Endothelial cell of umbilical vein (primary cell): ENCODE data around the gene FADS2. TPM values are rescaled to one million over a fixed set of nuclear protein-coding genes. Genes with fewer than 3 reads are reported as not detected.

Source experiments
- BruUV-seq: library from RNA; stranded (reverse); fragments of 400-500 nt; replicated peaks from 2 replicates; lab custom pipeline; 2021; lab: Mats Ljungman, UMichigan
- CTCF ChIA-PET: fragments of 300-600, 350-600 bp; sonication (Branson Sonifier 250); formaldehyde crosslinking; loops from one replicate; lab custom pipeline; 2021; ENCODE audit warnings: antibody characterized with exemption, inconsistent platforms; lab: Charles Lee
- POLR2A ChIA-PET: fragments of 300-600, 350-600 bp; sonication (Branson Sonifier 250); formaldehyde crosslinking; loops from one replicate; lab custom pipeline; 2021; ENCODE audit warnings: antibody characterized with exemption, inconsistent platforms; lab: Charles Lee
- DNase-seq: peaks from one replicate; pipeline ENCODE4 v3.0.0-alpha.2; 2011; ENCODE audit warnings: low read depth, low spot score
- FAIRE-seq: peaks from 2 replicates; lab custom pipeline; 2011; peaks lifted over from hg19 to GRCh38; lab: Jason Lieb, UNC
- H2AFZ ChIP-seq: 2 replicates; pipeline ENCODE4 v1.6.0; 2012; ENCODE audit warnings: low read depth, low read length, control low read depth, inconsistent platforms
- H3K27ac ChIP-seq: 2 replicates; pipeline ENCODE4 v1.5.1; 2011; ENCODE audit warnings: low read depth, mild to moderate bottlenecking, control low read depth, low read length, moderate library complexity; ENCODE audit not compliant: insufficient read depth
- H3K27me3 ChIP-seq, 2 experiments: 2 replicates each; pipeline versions ENCODE4 v1.6.0 to v1.6.1; 2011; ENCODE audit warnings: low read length in 2 of 2, mixed read lengths in 1 of 2; ENCODE audit not compliant: control insufficient read depth in 2 of 2, insufficient read depth in 2 of 2
- H3K36me3 ChIP-seq, 2 experiments: 2 replicates in 1 of 2; 3 replicates in 1 of 2; pipeline ENCODE4 v1.5.1; 2011; ENCODE audit warnings: low read length in 2 of 2, mild to moderate bottlenecking in 1 of 2, moderate library complexity in 1 of 2; ENCODE audit not compliant: control insufficient read depth in 2 of 2, insufficient read depth in 2 of 2; ENCODE audit errors: extremely low read depth in 1 of 2
- H3K4me1 ChIP-seq: 3 replicates; pipeline ENCODE4 v1.5.1; 2011; ENCODE audit warnings: mild to moderate bottlenecking, low read length; ENCODE audit not compliant: control insufficient read depth, insufficient read depth; ENCODE audit errors: extremely low read depth
- H3K4me2 ChIP-seq: 2 replicates; pipeline ENCODE4 v1.6.1; 2011; ENCODE audit warnings: low read length, control low read depth, mixed read lengths; ENCODE audit not compliant: insufficient read depth
- H3K4me3 ChIP-seq, 3 experiments: fragments of 200-600 bp in 1 of 3; sonication (generic), shearing (Covaris generic) in 1 of 3; replicated peaks in 1 of 3; 2 replicates each; pipeline ENCODE4 v1.5.1; 2011 to 2016; ENCODE audit warnings: control low read depth in 3 of 3, low read length in 3 of 3, mild to moderate bottlenecking in 2 of 3, inconsistent platforms in 1 of 3, low read depth in 1 of 3, moderate library complexity in 1 of 3; ENCODE audit not compliant: insufficient read depth in 1 of 3
- H3K79me2 ChIP-seq: 2 replicates; pipeline ENCODE4 v1.6.0; 2012; ENCODE audit warnings: low read length, inconsistent platforms; ENCODE audit not compliant: control insufficient read depth, insufficient read depth
- H3K9ac ChIP-seq: replicated peaks from 2 replicates; pipeline ENCODE3; 2011; ENCODE audit warnings: low read length, control low read depth; ENCODE audit not compliant: insufficient read depth; ENCODE audit errors: extremely low read depth
- H3K9me1 ChIP-seq: replicated peaks from 3 replicates; pipeline ENCODE4 v1.6.0; 2011; ENCODE audit warnings: mild to moderate bottlenecking, low read length; ENCODE audit not compliant: control insufficient read depth, insufficient read depth; ENCODE audit errors: extremely low read depth
- H3K9me3 ChIP-seq: replicated peaks from 2 replicates; pipeline ENCODE4 v1.5.1; 2012; ENCODE audit warnings: low read length, inconsistent platforms; ENCODE audit not compliant: control insufficient read depth, insufficient read depth
- H4K20me1 ChIP-seq: replicated peaks from 2 replicates; pipeline ENCODE3; 2011; ENCODE audit warnings: mild to moderate bottlenecking, low read length; ENCODE audit not compliant: control insufficient read depth, insufficient read depth; ENCODE audit errors: extremely low read depth
- EZH2 ChIP-seq: IDR thresholded peaks from 2 replicates; pipeline ENCODE4 v1.6.1; 2012; ENCODE audit warnings: borderline replicate concordance, low read depth, mild to moderate bottlenecking, moderate library complexity, low read length, inconsistent platforms; ENCODE audit not compliant: severe bottlenecking
- FOS ChIP-seq: IDR thresholded peaks from 2 replicates; pipeline ENCODE4 v1.6.1; 2011; ENCODE audit warnings: mild to moderate bottlenecking, low read length, moderate library complexity, borderline replicate concordance; ENCODE audit not compliant: insufficient read depth
- GATA2 ChIP-seq: IDR thresholded peaks from 2 replicates; pipeline ENCODE4 v1.7.0; 2011; ENCODE audit warnings: low read depth, mild to moderate bottlenecking, moderate library complexity, mixed read lengths, low read length; ENCODE audit not compliant: insufficient read length, insufficient read depth
- JUN ChIP-seq: IDR thresholded peaks from 2 replicates; pipeline ENCODE4 v1.6.1; 2011; ENCODE audit warnings: borderline replicate concordance, low read depth; ENCODE audit not compliant: insufficient read length, insufficient read depth
- MYC ChIP-seq: IDR thresholded peaks from one replicate; pipeline ENCODE4 v1.6.1; 2011; ENCODE audit warnings: mild to moderate bottlenecking, low read depth, low read length
- POLR2A ChIP-seq: IDR thresholded peaks from 2 replicates; pipeline ENCODE4 v1.6.1; 2012; ENCODE audit warnings: low read depth, mild to moderate bottlenecking, control low read depth, low read length
- POLR2AphosphoS5 ChIP-seq: IDR thresholded peaks from 2 replicates; pipeline ENCODE4 v1.6.1; 2012; ENCODE audit warnings: low read depth, mild to moderate bottlenecking, control low read depth, low read length, moderate library complexity; ENCODE audit not compliant: insufficient read depth
- dilution Hi-C: fragments of 300-500 bp; cut with MboI; formaldehyde crosslinking; loops from one replicate; pipeline ENCODE4 v1.15.0; 2019; ENCODE audit warnings: low sequenced_read_pairs; ENCODE audit not compliant: extremely low pct_ligation_motif_present
- intact Hi-C: fragments of 100-400 bp; cut with micrococcal nuclease; formaldehyde crosslinking; loops from one replicate; pipeline ENCODE4 v1.10.0; 2022
- polyA plus RNA-seq, 4 experiments: library from polyadenylated mRNA; depleted of rRNA in 3 of 4; stranded (reverse) in 3 of 4; unstranded in 1 of 4; fragments of >200 nt; gene quantifications; 2 replicates each; pipeline versions ENCODE4 v1.2.1 to v1.2.3, GENCODE V29; 2011 to 2012; ENCODE audit warnings: missing spikeins in 1 of 4
- total RNA-seq: library from RNA; stranded (reverse); gene quantifications from 2 replicates; pipeline ENCODE4 v1.2.3, GENCODE V29; 2021
- TF ChIP-seq, protein P1 (sequence below): IDR thresholded peaks from 2 replicates; pipeline ENCODE4 v1.6.1; 2011; ENCODE audit not compliant: insufficient read depth, insufficient read length
- TF ChIP-seq, protein P2 (sequence below), 2 donors: IDR thresholded peaks; 1 replicate in 1 of 2; 2 replicates in 1 of 2; pipeline ENCODE4 v1.5.1; 2011; ENCODE audit warnings: low read length in 2 of 2, mild to moderate bottlenecking in 2 of 2, moderate library complexity in 2 of 2, control low read depth in 1 of 2, inconsistent platforms in 1 of 2, low read depth in 1 of 2; ENCODE audit not compliant: insufficient read depth in 1 of 2; ENCODE audit errors: extremely low read depth in 1 of 2

The FADS2 gene
- total and polyA plus RNA-seq, 2 donors (not counting 3 experiments of a cell fraction or from before 2014, with no cell fraction given): 668 to 898 TPM

DNA sequence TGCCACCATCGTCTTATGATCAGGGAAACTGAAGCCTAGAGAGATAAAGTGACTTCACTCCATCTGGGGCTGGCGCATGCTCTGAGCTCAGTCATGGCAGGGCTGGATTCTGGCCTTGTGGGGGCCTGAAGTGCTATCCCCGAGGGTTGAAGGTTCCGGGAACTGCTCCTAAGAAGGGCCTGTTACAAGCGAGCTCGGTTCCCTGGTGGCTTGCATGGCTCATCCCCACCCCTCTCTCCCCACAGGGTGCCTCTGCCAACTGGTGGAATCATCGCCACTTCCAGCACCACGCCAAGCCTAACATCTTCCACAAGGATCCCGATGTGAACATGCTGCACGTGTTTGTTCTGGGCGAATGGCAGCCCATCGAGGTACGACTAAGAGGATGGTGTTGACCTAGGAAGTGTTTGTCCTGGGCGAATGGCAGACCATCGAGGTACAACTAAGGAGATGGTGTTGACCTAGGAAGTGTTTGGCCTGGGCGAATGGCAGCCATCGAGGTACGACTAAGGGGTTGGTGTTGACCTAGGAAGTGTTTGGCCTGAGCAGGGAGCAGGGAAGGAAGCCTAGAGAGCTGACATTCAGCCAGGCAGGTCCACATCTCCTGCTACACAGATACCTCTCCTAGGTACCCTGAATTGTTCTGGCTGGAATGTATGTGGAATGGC lies 19.9 kb downstream of the FADS2 start:
- FAIRE-seq (no peak), DNase-seq (no peak)
- Histone ChIP-seq H3K79me2 (peaks cover 8% of the 10 kb centered on the region), H3K27me3 (no peaks in the 10 kb centered on the region), H3K4me2 (no peak overlapping the region), H3K9me1 (no peaks in the 10 kb centered on the region), H3K9me3 (no peaks in the 10 kb centered on the region), H3K9ac (no peak overlapping the region), H3K4me3 (no peak overlapping the region), H3K4me1 (no peaks in the 10 kb centered on the region), H2AFZ (no peak overlapping the region), H3K36me3 (peaks cover 35 to 45% of the 10 kb centered on the region in 2 experiments), H3K27ac (no peak overlapping the region), H4K20me1 (no peaks in the 10 kb centered on the region)
- no TSS peak for BruUV-seq
- ChIA-PET POLR2A (no interaction called here), CTCF (interaction anchor here (0.7 to 1.3 kb wide), 2 partner anchors 23 to 234 kb away, joined by 3 read pairs; no protein-coding TSS in a partner anchor)
- intact Hi-C loops: loop anchor here (2.0 kb wide), 1 partner anchor 51 kb away; no protein-coding TSS in a partner anchor
- dilution Hi-C loops: no loop called here
- no peak for TF ChIP-seq FOS
- TF ChIP-seq MYC: no peak
- no peak for TF ChIP-seq POLR2A
- TF ChIP-seq EZH2: no peak
- TF ChIP-seq, protein P1, sequence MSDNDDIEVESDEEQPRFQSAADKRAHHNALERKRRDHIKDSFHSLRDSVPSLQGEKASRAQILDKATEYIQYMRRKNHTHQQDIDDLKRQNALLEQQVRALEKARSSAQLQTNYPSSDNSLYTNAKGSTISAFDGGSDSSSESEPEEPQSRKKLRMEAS: no peak
- no peak for TF ChIP-seq POLR2AphosphoS5
- no peak for TF ChIP-seq JUN

DNA sequence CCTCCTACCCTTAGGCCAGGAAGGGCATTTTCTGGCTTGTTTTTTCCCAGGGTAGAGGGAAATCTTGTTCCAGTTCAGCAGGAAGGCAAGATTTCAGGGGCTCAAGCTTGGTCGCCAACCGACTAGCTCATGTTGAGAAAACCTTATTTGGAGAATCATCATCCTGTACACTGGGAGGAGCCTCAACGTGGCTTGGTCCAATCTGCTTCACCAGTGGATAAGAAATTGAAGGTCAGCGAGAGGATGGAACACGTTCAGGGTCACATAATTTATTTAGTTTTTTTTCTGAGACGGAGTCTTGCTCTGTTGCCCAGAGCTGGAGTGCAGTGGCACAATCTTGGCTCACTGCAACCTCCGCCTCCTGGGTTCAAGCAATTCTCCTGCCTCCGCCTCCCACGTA lies 20.5 kb downstream of the FADS2 start:
- no peak for DNase-seq
- no peak overlapping the region for H3K4me3 ChIP-seq
- no peaks in the 10 kb centered on the region for H3K9me1 ChIP-seq
- TF ChIP-seq, protein P2, sequence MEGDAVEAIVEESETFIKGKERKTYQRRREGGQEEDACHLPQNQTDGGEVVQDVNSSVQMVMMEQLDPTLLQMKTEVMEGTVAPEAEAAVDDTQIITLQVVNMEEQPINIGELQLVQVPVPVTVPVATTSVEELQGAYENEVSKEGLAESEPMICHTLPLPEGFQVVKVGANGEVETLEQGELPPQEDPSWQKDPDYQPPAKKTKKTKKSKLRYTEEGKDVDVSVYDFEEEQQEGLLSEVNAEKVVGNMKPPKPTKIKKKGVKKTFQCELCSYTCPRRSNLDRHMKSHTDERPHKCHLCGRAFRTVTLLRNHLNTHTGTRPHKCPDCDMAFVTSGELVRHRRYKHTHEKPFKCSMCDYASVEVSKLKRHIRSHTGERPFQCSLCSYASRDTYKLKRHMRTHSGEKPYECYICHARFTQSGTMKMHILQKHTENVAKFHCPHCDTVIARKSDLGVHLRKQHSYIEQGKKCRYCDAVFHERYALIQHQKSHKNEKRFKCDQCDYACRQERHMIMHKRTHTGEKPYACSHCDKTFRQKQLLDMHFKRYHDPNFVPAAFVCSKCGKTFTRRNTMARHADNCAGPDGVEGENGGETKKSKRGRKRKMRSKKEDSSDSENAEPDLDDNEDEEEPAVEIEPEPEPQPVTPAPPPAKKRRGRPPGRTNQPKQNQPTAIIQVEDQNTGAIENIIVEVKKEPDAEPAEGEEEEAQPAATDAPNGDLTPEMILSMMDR (IDR thresholded peaks at IDR 0.05; ENCODE audit: extremely low read depth in 1 of 2, insufficient read depth in 1 of 2, low read depth in 1 of 2, low read length in 2 of 2): no peak
- no peak for TF ChIP-seq MYC
- TF ChIP-seq FOS: no peak
- no peak for TF ChIP-seq JUN
- no peak for TF ChIP-seq POLR2A
- TF ChIP-seq POLR2AphosphoS5: no peak
- TF ChIP-seq, protein P1: no peak
- TF ChIP-seq GATA2: no peak
- no peak for TF ChIP-seq EZH2
- H3K79me2 ChIP-seq: peaks cover 10% of the 10 kb centered on the region
- H3K27me3 ChIP-seq: no peaks in the 10 kb centered on the region
- no TSS peak for BruUV-seq
- no peak for FAIRE-seq
- intact Hi-C loops: no loop called here
- no peaks in the 10 kb centered on the region for H4K20me1 ChIP-seq
- dilution Hi-C loops: no loop called here
- peaks cover 35 to 45% of the 10 kb centered on the region in 2 experiments for H3K36me3 ChIP-seq
- no peaks in the 10 kb centered on the region for H3K9me3 ChIP-seq
- H3K4me1 ChIP-seq: no peaks in the 10 kb centered on the region
- ChIA-PET CTCF (interaction anchor here (0.7 to 1.3 kb wide), 2 partner anchors 23 to 233 kb away, joined by 3 read pairs; no protein-coding TSS in a partner anchor), POLR2A (no interaction called here)
- H3K4me2 ChIP-seq: no peak overlapping the region
- no peak overlapping the region for H3K27ac ChIP-seq
- no peak overlapping the region for H3K9ac ChIP-seq
- H2AFZ ChIP-seq: no peak overlapping the region
